Embryonic facial prominence (tissue), 1 donor: Measurements from ENCODE around the gene PLEKHG4.

Source experiments
- DNase-seq: peaks from one replicate; pipeline ENCODE4 v3.0.0-alpha.2; 2016; ENCODE audit errors: extremely low spot score

Gene PLEKHG4

DNA sequence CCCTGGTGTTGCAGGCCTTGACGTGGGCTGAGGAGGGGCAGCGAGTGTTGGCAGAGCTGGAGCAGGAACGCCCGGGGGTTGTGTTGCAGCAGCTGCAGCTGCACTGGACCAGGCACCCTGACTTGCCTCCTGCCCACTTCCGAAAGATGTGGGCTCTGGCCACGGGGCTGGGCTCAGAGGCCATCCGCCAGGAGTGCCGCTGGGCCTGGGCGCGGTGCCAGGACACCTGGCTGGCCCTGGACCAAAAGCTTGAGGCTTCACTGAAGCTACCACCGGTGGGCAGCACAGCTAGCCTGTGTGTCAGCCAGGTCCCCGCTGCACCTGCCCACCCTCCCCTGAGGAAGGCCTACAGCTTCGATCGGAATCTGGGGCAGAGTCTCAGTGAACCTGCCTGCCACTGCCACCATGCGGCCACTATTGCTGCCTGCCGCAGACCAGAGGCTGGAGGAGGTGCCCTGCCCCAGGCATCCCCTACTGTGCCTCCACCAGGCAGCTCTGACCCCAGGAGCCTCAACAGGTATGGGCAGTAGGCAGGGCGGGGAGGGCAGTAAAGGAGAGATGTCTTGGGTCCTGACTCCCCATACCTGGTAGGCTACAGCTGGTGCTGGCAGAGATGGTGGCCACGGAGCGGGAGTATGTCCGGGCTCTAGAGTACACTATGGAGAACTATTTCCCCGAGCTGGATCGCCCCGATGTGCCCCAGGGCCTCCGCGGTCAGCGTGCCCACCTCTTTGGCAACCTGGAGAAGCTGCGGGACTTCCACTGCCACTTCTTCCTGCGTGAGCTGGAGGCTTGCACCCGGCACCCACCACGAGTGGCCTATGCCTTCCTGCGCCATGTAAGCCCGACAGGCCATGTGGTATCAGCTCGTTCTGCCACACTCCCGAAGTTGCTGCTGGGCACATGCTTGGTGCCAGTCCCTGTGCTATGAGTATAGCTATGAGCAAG, 5.6 kb downstream of the PLEKHG4 start:
- no peak for DNase-seq

DNA sequence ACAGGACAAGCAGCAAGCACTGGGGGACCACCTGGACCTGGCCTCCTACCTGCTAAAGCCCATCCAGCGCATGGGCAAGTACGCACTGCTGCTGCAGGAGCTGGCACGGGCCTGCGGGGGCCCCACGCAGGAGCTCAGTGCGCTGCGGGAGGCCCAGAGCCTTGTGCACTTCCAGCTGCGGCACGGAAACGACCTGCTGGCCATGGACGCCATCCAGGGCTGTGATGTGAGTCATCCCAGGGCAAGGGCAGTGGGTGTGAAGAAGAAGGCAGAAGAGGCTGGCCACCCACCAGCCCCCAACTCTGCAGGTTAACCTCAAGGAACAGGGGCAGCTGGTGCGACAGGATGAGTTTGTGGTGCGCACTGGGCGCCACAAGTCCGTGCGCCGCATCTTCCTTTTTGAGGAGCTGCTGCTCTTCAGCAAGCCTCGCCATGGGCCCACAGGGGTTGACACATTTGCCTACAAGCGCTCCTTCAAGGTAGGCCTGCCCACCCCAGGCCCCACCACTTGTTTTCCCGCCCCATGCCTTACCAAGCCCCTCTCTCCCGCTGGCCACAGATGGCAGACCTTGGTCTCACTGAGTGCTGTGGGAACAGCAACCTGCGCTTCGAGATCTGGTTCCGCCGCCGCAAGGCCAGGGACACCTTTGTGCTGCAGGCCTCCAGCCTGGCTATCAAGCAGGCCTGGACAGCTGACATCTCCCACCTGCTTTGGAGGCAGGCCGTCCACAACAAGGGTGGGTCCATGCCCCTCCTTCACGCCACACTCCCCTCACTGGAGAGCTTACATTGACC, 7.3 kb downstream of the PLEKHG4 start:
- DNase-seq, result no peak

- DNase-seq, result no peak
These were observed 8.6 kb downstream of the PLEKHG4 start for GRCh38 chr16:67287960-67288359.

DNA sequence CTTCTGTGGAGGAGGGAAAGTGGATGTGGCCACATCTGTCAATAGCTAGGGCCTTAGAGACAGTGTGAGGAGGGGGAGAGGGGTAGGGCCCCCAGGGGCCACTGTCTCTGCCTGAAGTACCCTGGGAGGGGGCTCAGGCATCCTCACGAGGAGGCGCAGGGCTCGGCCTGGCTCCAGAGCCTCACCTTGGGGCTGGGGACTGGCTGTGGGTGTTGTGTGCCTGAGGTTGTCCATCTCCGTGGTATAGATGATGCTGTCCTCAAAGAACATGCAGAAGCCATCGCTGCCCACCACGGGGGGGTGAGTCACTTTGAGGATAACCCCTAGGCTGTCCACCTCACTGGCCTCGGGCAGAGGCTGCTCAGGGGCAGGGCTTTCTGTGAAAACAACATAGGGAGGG, 12.1 kb downstream of the PLEKHG4 start:
- no peak for DNase-seq

DNA sequence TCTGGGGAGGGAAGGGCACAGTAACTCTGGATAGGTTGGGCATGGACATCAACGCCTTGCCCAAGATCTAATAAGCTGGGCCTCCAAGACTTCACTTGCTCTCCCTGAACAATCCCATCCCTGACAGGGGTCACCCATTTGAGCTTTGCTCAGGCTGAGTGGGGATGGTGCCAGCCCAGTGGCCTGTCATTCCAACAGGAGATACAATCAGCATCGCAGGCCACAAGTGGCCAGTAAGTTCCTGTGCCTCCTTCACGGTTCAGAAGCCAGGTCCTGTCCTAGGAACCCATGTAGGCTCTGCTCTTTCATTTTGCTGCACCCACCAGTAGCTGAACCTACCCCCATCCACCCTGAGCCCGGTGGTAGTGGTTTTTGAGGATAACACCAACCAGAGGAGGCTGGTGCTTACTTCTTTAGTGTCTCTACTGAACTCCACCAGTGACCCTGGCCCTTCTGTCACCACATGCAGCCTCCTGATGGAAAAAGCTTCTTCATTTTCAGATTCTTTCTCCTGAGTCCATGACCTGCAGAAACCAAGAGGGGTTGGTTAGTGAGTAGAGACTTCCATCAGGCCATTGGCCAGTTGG, 14.9 kb downstream of the PLEKHG4 start:
- no peak for DNase-seq

DNA sequence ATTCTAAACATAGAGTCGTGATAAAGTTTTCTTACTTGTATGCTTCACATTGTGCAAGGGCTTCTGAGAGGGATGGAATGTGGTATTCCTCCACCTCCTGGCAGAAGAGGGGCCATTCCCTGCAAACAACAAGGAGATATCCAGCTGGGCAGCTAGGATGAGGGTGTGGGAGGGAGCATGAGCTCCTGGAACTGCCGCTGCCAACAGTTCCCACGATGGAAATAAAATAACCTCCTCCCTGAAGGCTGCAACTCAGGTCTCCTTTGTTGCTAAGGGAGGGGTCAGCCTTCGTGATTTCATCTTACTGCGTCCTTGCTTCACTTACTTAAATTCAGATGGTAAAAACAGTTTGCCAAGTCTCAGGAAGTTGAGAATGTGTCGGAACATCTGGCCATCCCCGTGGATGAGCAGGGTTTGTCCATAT, 15.6 kb downstream of the PLEKHG4 start:
- DNase-seq, result no peak

GRCh38 chr16:67296420-67296819, 17.1 kb downstream of the PLEKHG4 start:
- no peak for DNase-seq

DNA sequence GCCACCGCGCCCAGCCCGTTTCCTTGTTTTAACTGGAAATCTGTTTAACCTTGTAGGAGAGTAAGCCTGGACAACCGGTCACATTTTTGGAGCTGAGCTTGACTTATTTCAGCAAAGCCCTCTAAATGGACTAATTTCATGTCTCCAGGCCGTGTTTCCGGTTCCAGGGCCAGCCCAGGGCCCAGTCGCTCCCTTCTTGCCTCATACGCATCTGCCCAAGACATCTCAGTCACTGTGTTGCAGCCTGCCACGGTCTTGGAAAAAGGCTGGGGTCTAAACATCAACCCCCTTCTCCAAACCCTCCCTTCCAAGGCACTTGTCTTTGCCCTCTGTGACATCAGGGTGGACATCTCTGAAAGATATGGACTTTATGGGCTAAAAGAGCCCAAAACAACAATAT, 18.9 kb downstream of the PLEKHG4 start:
- no peak for DNase-seq

DNA sequence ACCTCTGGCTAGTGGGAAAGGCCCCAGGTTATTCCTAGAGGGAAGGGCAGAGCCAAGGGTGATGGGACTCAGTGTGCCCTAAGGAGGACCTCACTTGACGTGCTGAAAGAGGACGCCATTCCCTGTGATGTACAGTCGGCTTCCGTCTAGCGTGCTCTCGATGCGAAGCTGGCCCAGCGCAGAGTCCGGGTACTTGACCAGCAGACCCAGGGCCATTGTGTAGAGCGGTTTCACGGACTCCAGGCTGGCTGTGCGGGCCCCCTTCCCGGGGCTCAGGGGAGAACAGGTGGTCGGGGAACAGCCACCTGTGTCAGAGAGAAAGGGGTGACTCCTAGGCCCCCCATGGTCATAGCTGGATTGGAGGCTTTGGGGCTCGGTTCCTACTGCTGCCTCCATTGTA, 19.9 kb downstream of the PLEKHG4 start:
- DNase-seq, result no peak

DNA sequence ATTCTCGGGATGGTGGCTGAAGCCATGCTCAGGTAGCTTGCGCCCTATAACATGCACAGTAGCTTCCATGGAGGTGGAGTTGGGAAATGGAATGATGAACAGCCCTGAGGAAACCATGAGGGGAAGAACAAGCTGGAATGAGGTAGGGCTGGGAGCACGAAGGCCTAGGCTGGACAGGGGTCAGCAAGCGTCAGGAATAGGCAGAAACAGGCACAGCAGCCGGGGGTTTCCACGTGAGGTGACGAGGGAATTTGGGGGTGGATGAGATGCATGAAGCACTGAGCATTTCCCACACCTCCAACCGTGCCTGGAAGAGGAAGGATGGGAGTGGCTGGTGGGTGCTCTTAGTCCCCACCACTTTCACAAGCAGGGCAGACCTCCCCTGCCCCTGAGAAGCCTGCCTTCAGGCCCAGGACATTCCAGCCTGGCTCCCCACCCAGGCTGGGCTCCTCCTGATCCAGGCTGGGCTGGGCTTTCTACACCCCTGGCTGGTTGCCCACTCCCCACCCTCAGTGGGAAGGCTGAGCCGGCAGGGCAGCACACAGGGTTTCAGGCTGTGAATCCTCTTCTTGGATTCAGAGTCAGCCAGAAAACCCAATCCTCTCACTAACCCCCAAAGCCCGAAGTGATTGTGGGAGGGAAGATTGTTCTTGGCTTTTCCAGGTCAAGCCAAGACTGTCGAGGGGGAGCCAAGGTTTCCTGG, 21.9 kb downstream of the PLEKHG4 start:
- DNase-seq, result no peak

DNA sequence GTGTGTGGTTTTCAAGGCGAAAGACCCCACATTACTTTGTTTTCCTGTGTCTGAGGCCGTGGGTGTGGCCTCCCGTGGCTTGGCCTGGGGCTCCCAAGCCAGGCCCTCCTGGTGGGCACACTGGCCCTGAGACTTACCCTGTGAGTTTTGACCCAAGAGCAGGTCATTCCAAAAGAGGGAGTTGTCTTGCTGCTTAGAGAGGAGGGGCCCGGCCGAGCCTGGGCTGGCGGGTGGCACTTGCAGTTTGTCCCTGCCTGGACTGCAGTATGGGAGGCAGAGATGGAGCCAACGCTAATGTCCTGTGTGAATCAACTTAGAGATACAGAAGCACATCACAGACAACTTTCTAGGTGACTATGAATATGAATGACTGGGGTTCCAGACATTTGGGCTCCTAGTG, 22.7 kb downstream of the PLEKHG4 start:
- no peak for DNase-seq

- DNase-seq, result no peak
These were observed 23.6 kb downstream of the PLEKHG4 start for GRCh38 chr16:67302970-67303369.

- DNase-seq, result no peak
These were observed 24.7 kb downstream of the PLEKHG4 start for GRCh38 chr16:67304020-67304419.

GRCh38 chr16:67305216-67306071, 26.1 kb downstream of the PLEKHG4 start:
- no peak for DNase-seq

GRCh38 chr16:67310561-67310960, 31.2 kb downstream of the PLEKHG4 start:
- DNase-seq, result no peak

- DNase-seq, result no peak
These were observed 32.5 kb downstream of the PLEKHG4 start for GRCh38 chr16:67311607-67312488.

- DNase-seq, result no peak
These were observed 33.4 kb downstream of the PLEKHG4 start for GRCh38 chr16:67312719-67313118.

- no peak for DNase-seq
These were observed 38.5 kb downstream of the PLEKHG4 start for GRCh38 chr16:67317853-67318252.

DNA sequence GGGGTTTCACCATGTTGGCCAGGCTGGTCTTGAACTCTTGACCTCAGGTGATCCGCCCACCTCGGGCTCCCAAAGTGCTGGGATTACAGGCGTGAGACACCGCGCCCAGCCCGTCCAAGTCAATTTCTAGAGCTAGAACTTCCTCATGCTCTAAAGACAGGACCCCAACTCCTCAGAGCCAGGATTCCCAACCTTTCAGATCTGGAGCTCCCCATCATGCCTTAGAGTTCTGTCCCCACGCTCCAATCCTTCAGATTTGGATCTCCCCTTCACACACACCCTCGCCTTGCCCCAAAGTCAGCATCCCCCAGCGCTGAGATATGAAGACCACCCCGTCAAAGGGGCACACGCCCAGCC, 46.8 kb downstream of the PLEKHG4 start:
- no peak for DNase-seq
